HepG2 (cell line): ENCODE data around the gene CD99L2. TPM values are rescaled to one million over a fixed set of nuclear protein-coding genes. Genes with fewer than 3 reads are reported as not detected.

Source experiments
- CTCF ChIP-seq: sonication (generic); formaldehyde crosslinking; IDR thresholded peaks from 2 replicates; pipeline ENCODE4 v1.5.0; 2020; ENCODE audit warnings: mild to moderate bottlenecking, missing genetic modification reagents, moderate library complexity
- HOXA9 ChIP-seq: sonication (generic); formaldehyde crosslinking; IDR thresholded peaks from 2 replicates; pipeline ENCODE4 v1.8.1; 2022; ENCODE audit warnings: missing genetic modification reagents, mild to moderate bottlenecking, moderate library complexity, borderline replicate concordance
- JARID2 ChIP-seq: sonication (generic); formaldehyde crosslinking; IDR thresholded peaks from 2 replicates; pipeline ENCODE4 v1.8.1; 2023; ENCODE audit warnings: missing genetic modification reagents, inconsistent platforms; ENCODE audit not compliant: insufficient replicate concordance
- PRDM4 ChIP-seq: sonication (generic); formaldehyde crosslinking; IDR thresholded peaks from 2 replicates; pipeline ENCODE4 v1.9.0; 2021; ENCODE audit warnings: missing genetic modification reagents, borderline replicate concordance
- ZBTB42 ChIP-seq: sonication (generic); formaldehyde crosslinking; IDR thresholded peaks from 2 replicates; pipeline ENCODE4 v1.5.0; 2020; ENCODE audit warnings: mild to moderate bottlenecking, missing genetic modification reagents
- ZFP1 ChIP-seq: IDR thresholded peaks from 2 replicates; pipeline ENCODE4 v1.6.1; 2016
- ZNF563 ChIP-seq: sonication (generic); formaldehyde crosslinking; IDR thresholded peaks from 2 replicates; pipeline ENCODE4 v1.8.0; 2022; ENCODE audit warnings: mild to moderate bottlenecking, moderate library complexity, missing genetic modification reagents
- polyA plus RNA-seq, 8 experiments: library from polyadenylated mRNA; depleted of rRNA in 3 of 8; stranded (reverse) in 7 of 8; unstranded in 1 of 8; fragments of >200 nt; fragmentation: Illumina TruSeq in 4 of 8; extraction: Trizol in 4 of 8; gene quantifications; 2 replicates each; pipeline versions ENCODE4 v1.2.1 to v1.2.3, GENCODE V29; 2011 to 2016; ENCODE audit warnings: low read depth in 4 of 8, missing spikeins in 1 of 8, mixed read lengths in 1 of 8; ENCODE audit not compliant: insufficient read depth in 1 of 8
- total RNA-seq, 5 experiments: library from RNA; depleted of rRNA; stranded (reverse); fragments of >200 nt; fragmentation: Illumina TruSeq; extraction: Trizol; gene quantifications; 2 replicates each; pipeline ENCODE4 v1.2.3, GENCODE V29; 2016; ENCODE audit warnings: low read depth in 1 of 5
- TF ChIP-seq, protein P1 (sequence below): sonication (generic); formaldehyde crosslinking; IDR thresholded peaks from 2 replicates; pipeline ENCODE4 v1.4.0; 2020; ENCODE audit warnings: missing genetic modification reagents, borderline replicate concordance
- TF ChIP-seq, protein P2 (sequence below): sonication (generic); formaldehyde crosslinking; conservative IDR thresholded peaks from 2 replicates; pipeline ENCODE4 v1.8.0; 2022; ENCODE audit warnings: missing genetic modification reagents

Gene CD99L2
- total and polyA plus RNA-seq, 2 of the 13 experiments (the other 11 are each of a cell fraction or from before 2014, with no cell fraction given) = 6.9 to 7.6 TPM

- no peak for TF ChIP-seq JARID2 (CRISPR knock-in tag)
- no peak for TF ChIP-seq ZNF563 (CRISPR knock-in tag)
- TF ChIP-seq, protein P1, sequence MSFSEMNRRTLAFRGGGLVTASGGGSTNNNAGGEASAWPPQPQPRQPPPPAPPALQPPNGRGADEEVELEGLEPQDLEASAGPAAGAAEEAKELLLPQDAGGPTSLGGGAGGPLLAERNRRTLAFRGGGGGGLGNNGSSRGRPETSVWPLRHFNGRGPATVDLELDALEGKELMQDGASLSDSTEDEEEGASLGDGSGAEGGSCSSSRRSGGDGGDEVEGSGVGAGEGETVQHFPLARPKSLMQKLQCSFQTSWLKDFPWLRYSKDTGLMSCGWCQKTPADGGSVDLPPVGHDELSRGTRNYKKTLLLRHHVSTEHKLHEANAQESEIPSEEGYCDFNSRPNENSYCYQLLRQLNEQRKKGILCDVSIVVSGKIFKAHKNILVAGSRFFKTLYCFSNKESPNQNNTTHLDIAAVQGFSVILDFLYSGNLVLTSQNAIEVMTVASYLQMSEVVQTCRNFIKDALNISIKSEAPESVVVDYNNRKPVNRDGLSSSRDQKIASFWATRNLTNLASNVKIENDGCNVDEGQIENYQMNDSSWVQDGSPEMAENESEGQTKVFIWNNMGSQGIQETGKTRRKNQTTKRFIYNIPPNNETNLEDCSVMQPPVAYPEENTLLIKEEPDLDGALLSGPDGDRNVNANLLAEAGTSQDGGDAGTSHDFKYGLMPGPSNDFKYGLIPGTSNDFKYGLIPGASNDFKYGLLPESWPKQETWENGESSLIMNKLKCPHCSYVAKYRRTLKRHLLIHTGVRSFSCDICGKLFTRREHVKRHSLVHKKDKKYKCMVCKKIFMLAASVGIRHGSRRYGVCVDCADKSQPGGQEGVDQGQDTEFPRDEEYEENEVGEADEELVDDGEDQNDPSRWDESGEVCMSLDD (CRISPR knock-in tag) = no peak
- no peak for TF ChIP-seq HOXA9
- no peak for TF ChIP-seq CTCF (CRISPR knock-in tag)
- TF ChIP-seq ZFP1 (CRISPR knock-in tag) = no peak
- TF ChIP-seq, protein P2, sequence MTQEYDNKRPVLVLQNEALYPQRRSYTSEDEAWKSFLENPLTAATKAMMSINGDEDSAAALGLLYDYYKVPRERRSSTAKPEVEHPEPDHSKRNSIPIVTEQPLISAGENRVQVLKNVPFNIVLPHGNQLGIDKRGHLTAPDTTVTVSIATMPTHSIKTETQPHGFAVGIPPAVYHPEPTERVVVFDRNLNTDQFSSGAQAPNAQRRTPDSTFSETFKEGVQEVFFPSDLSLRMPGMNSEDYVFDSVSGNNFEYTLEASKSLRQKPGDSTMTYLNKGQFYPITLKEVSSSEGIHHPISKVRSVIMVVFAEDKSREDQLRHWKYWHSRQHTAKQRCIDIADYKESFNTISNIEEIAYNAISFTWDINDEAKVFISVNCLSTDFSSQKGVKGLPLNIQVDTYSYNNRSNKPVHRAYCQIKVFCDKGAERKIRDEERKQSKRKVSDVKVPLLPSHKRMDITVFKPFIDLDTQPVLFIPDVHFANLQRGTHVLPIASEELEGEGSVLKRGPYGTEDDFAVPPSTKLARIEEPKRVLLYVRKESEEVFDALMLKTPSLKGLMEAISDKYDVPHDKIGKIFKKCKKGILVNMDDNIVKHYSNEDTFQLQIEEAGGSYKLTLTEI (CRISPR knock-in tag) = no peak
- no peak for TF ChIP-seq PRDM4
- no peak for TF ChIP-seq ZBTB42 (CRISPR knock-in tag)
- TF ChIP-seq, all 625 proteins: peak for 0
Observed at GRCh38 chrX:150813922-150814321, 84.5 kb downstream of the CD99L2 start (continued).
